LoVo (cell line): Measurements from ENCODE around the gene ADCY5.
"Not testable (repeated sequence)": the region's sequence is repeated elsewhere in the genome, so short reads cannot be mapped to it uniquely, and the experiment has no call there.

Source experiments
- DNase-seq: peaks from one replicate; pipeline ENCODE4 v3.0.0-alpha.2; 2016; ENCODE audit warnings: low spot score

Gene ADCY5

GRCh38 chr3:123258359-123258758, 190.5 kb downstream of the ADCY5 start:
- DNase-seq, result no peak

- DNase-seq, result no peak
Measured at GRCh38 chr3:123256256-123256655, 192.6 kb downstream of the ADCY5 start.

GRCh38 chr3:123246866-123247265, 202.0 kb downstream of the ADCY5 start:
- no peak for DNase-seq

- no peak for DNase-seq
Measured at GRCh38 chr3:123244128-123244527, 204.8 kb downstream of the ADCY5 start.

- DNase-seq, result no peak
Measured at GRCh38 chr3:123239756-123240155, 209.1 kb downstream of the ADCY5 start.

- not testable (repeated sequence) for DNase-seq
Measured at GRCh38 chr3:123239186-123239585, 209.7 kb downstream of the ADCY5 start.

- DNase-seq, result no peak
Measured at GRCh38 chr3:123236902-123237301, 212.0 kb downstream of the ADCY5 start.
